ENCODE results near the gene SDC1.
"Not testable (repeated sequence)": the region's sequence is repeated elsewhere in the genome, so short reads cannot be mapped to it uniquely, and the experiment has no call there.

The SDC1 gene

GRCh38 chr2:20236496-20236895, 11.6 kb upstream of the SDC1 start:
- no peak for TF ChIP-seq CTCF (IDR thresholded peaks at IDR 0.05; ENCODE audit: extremely low read depth, insufficient read depth, missing control alignments)
- DNase-seq (ENCODE audit: low spot score), result no peak
- in situ Hi-C loops (cut with MboI; ENCODE audit: low pct_unique_long_range_greater_than_20kb, low sequenced_read_pairs, unreplicated experiment), result no loop called here

- DNase-seq (ENCODE audit: low spot score), result no peak
- in situ Hi-C loops (cut with MboI; ENCODE audit: low pct_unique_long_range_greater_than_20kb, low sequenced_read_pairs, unreplicated experiment), result no loop called here
- no peak for TF ChIP-seq CTCF (IDR thresholded peaks at IDR 0.05; ENCODE audit: extremely low read depth, insufficient read depth, missing control alignments)
Measured at GRCh38 chr2:20235655-20236305, 10.8 kb upstream of the SDC1 start.

- in situ Hi-C loops (cut with MboI; ENCODE audit: low pct_unique_long_range_greater_than_20kb, low sequenced_read_pairs, unreplicated experiment); DNase-seq (ENCODE audit: low spot score): not testable (repeated sequence)
Measured at GRCh38 chr2:20234597-20234996, 9.7 kb upstream of the SDC1 start.

GRCh38 chr2:20232837-20233207, 7.9 kb upstream of the SDC1 start:
- in situ Hi-C loops (cut with MboI; ENCODE audit: low pct_unique_long_range_greater_than_20kb, low sequenced_read_pairs, unreplicated experiment), result no loop called here
- TF ChIP-seq CTCF (IDR thresholded peaks at IDR 0.05; ENCODE audit: extremely low read depth, insufficient read depth, missing control alignments), result no peak
- DNase-seq (ENCODE audit: low spot score), result no peak

- no peak for TF ChIP-seq CTCF (IDR thresholded peaks at IDR 0.05; ENCODE audit: extremely low read depth, insufficient read depth, missing control alignments)
- DNase-seq (ENCODE audit: low spot score), result no peak
- in situ Hi-C loops (cut with MboI; ENCODE audit: low pct_unique_long_range_greater_than_20kb, low sequenced_read_pairs, unreplicated experiment), result no loop called here
Measured at GRCh38 chr2:20231598-20232026, 6.7 kb upstream of the SDC1 start.

GRCh38 chr2:20231159-20231558, 6.2 kb upstream of the SDC1 start:
- DNase-seq (ENCODE audit: low spot score), result no peak
- TF ChIP-seq CTCF (IDR thresholded peaks at IDR 0.05; ENCODE audit: extremely low read depth, insufficient read depth, missing control alignments), result no peak
- in situ Hi-C loops (cut with MboI; ENCODE audit: low pct_unique_long_range_greater_than_20kb, low sequenced_read_pairs, unreplicated experiment), result no loop called here

- no peak for TF ChIP-seq CTCF (IDR thresholded peaks at IDR 0.05; ENCODE audit: extremely low read depth, insufficient read depth, missing control alignments)
- no peak for DNase-seq (ENCODE audit: low spot score)
- in situ Hi-C loops (cut with MboI; ENCODE audit: low pct_unique_long_range_greater_than_20kb, low sequenced_read_pairs, unreplicated experiment), result no loop called here
Measured at GRCh38 chr2:20230114-20230425, 5.1 kb upstream of the SDC1 start.
